ENCODE measurements around the gene SLC5A5. TPM values are rescaled to one million over a fixed set of nuclear protein-coding genes. Genes with fewer than 3 reads are reported as not detected.

Gene SLC5A5
- total RNA-seq, 1 experiment from 2014 or later, result not detected

Other genes with a start within 250 kb of the SLC5A5 start
- 0.86 and 1.2 TPM in 2 replicates for gene UNC13A, start 183.6 kb upstream of the SLC5A5 start, total RNA-seq (2014; rRNA removed; shearing (Covaris generic))
- 11.4 TPM in 2 replicates for gene MAP1S, start 152.5 kb upstream of the SLC5A5 start, total RNA-seq (2014; rRNA removed; shearing (Covaris generic))
- gene FCHO1, start 120.5 kb upstream of the SLC5A5 start, total RNA-seq (2014; rRNA removed; shearing (Covaris generic)), result 0.91 and 3.2 TPM in 2 replicates
- 0.06 and 0.09 TPM in 2 replicates for gene B3GNT3, start 76.8 kb upstream of the SLC5A5 start, total RNA-seq (2014; rRNA removed; shearing (Covaris generic))
- not detected in 2 replicates for gene INSL3, start 50.4 kb upstream of the SLC5A5 start, total RNA-seq (2014; rRNA removed; shearing (Covaris generic))
- 0.06 and 0.09 TPM in 2 replicates for gene JAK3, start 24.0 kb upstream of the SLC5A5 start, total RNA-seq (2014; rRNA removed; shearing (Covaris generic))
- gene RPL18A, start 12.0 kb upstream of the SLC5A5 start, total RNA-seq (2014; rRNA removed; shearing (Covaris generic)), result 1,269 and 1,595 TPM in 2 replicates
- 44.7 and 53.3 TPM in 2 replicates for gene CCDC124, start 61.1 kb downstream of the SLC5A5 start, total RNA-seq (2014; rRNA removed; shearing (Covaris generic))
- gene KCNN1, start 95.2 kb downstream of the SLC5A5 start, total RNA-seq (2014; rRNA removed; shearing (Covaris generic)), result 0.06 TPM in 1 of 2 replicates, not detected in the other
- gene ARRDC2, start 136.2 kb downstream of the SLC5A5 start, total RNA-seq (2014; rRNA removed; shearing (Covaris generic)), result 25.6 and 35.7 TPM in 2 replicates
- 3.4 and 3.8 TPM in 2 replicates for gene IL12RB1, start 215.0 kb downstream of the SLC5A5 start, total RNA-seq (2014; rRNA removed; shearing (Covaris generic))
- 1.1 and 1.5 TPM in 2 replicates for gene MAST3, start 225.8 kb downstream of the SLC5A5 start, total RNA-seq (2014; rRNA removed; shearing (Covaris generic))